ENCODE results near the gene GABRA4. TPM values are rescaled to one million over a fixed set of nuclear protein-coding genes. Genes with fewer than 3 reads are reported as not detected.

Gene GABRA4
- total and polyA plus RNA-seq, 12 donors = 2.4 to 57.1 (median 25.4) TPM

- no peak for TF ChIP-seq CTCF (IDR thresholded peaks at IDR 0.05)
- H3K9me3 ChIP-seq = peaks cover 0 to 7% (median 0%) of the 10 kb centered on the region in 11 donors
- peak overlapping the region in 1 of 10 donors; percentile 12 for H3K4me3 ChIP-seq
- H3K27ac ChIP-seq = peak overlapping the region in 5 of 10 donors; percentile 4 to 63 (median 49)
- peaks cover 0 to 15% (median 5%) of the 10 kb centered on the region in 9 donors for H3K4me1 ChIP-seq
- no peaks in the 10 kb centered on the region for H3K36me3 ChIP-seq
- DNase-seq (no peak), ATAC-seq (peak in 1 of 8 donors; percentile 9)
- intact Hi-C loops (cut with DNase I) = no loop called here
- H3K27me3 ChIP-seq = no peaks in the 10 kb centered on the region
These were observed 17.0 kb upstream of the GABRA4 start for GRCh38 chr4:47010347-47010911.

DNA sequence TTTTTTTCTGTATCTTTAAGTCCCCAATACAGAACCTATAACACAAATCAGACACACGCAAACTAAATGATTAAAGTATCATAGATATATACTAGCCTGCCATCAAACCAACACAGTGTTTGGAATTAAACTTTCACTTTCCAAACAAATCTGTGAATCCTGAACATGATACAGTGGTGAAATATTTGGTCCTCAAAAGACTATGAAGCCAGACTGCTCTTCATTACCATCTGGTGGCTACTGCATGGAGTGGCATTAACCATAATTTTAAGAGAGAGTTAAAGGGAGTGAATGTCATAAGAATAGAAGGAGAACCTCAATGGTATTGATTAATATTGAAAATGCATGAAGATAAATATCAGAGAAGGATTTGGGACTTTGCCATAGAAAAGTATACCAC, 9.2 kb upstream of the GABRA4 start:
- intact Hi-C loops (cut with DNase I) = loop anchor here in 4 of 10 donors (5.0 to 10.0 kb wide), 3 partner anchors 68 to 158 kb away; no protein-coding TSS in a partner anchor
- peak in 3 of 8 donors; percentile 55 to 65 (median 58) for ATAC-seq
- 66 to 70% methylated on average over 1 of the region's 1 CpG for WGBS, 2 donors

GRCh38 chr4:47000406-47000805, 7.0 kb upstream of the GABRA4 start:
- H3K9me3 ChIP-seq = no peaks in the 10 kb centered on the region
- DNase-seq = no peak
- H3K27me3 ChIP-seq = peaks cover 0 to 18% (median 0%) of the 10 kb centered on the region in 7 donors
- peak overlapping the region in 3 of 10 donors; percentile 38 to 61 (median 53) for H3K27ac ChIP-seq
- ATAC-seq = no peak
- no peak for TF ChIP-seq CTCF (IDR thresholded peaks at IDR 0.05)
- H3K4me1 ChIP-seq = peaks cover 0 to 9% (median 0%) of the 10 kb centered on the region in 9 donors
- intact Hi-C loops (cut with DNase I) = loop anchor here in 4 of 10 donors (5.0 to 10.0 kb wide), 3 partner anchors 66 to 156 kb away; no protein-coding TSS in a partner anchor
- no peaks in the 10 kb centered on the region for H3K36me3 ChIP-seq
- WGBS, 2 donors = 76 to 87% methylated on average over 1 of the region's 1 CpG
- no peak overlapping the region for H3K4me3 ChIP-seq

More for the DNA sequence above, 9.2 kb upstream of the GABRA4 start:
- no peak for DNase-seq
- H3K27ac ChIP-seq = no peak overlapping the region
- peaks cover 0 to 9% (median 0%) of the 10 kb centered on the region in 9 donors for H3K4me1 ChIP-seq
- no peak overlapping the region for H3K4me3 ChIP-seq
- peak in 8 of 9 donors; percentile 5 to 59 (median 44) for TF ChIP-seq CTCF (IDR thresholded peaks at IDR 0.05)
- no peaks in the 10 kb centered on the region for H3K36me3 ChIP-seq
- no peaks in the 10 kb centered on the region for H3K9me3 ChIP-seq
- H3K27me3 ChIP-seq = no peaks in the 10 kb centered on the region

DNA sequence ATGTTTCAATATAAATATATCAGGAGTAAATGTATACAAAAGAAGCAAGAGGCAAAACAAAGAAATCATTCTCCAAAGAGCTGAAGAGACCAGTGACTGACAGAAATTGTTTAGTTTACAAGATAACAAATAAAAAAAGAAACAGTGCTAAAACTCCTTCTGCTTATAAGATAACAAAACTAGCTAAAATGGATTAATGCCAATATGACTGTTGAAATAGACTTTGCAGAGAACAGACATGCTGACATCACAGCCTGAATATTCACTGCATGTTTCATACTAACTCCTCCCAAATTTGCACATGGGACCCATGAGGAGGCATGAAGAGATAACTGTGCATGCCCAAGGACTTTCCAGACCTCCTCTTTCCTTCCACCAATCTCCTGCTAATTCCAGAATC, 6.2 kb upstream of the GABRA4 start:
- peaks cover 0 to 27% (median 0%) of the 10 kb centered on the region in 7 donors for H3K27me3 ChIP-seq
- H3K27ac ChIP-seq = peak overlapping the region in 5 of 10 donors; percentile 28 to 61 (median 51)
- no peaks in the 10 kb centered on the region for H3K36me3 ChIP-seq
- TF ChIP-seq CTCF (IDR thresholded peaks at IDR 0.05) = no peak
- DNase-seq (no peak), ATAC-seq (peak in 4 of 8 donors; percentile 50 to 73 (median 64))
- peaks cover 0 to 9% (median 0%) of the 10 kb centered on the region in 9 donors for H3K4me1 ChIP-seq
- intact Hi-C loops (cut with DNase I) = loop anchor here in 2 of 10 donors (2.0 to 5.0 kb wide), 2 partner anchors 62 to 67 kb away; no protein-coding TSS in a partner anchor
- H3K9me3 ChIP-seq = no peaks in the 10 kb centered on the region
- H3K4me3 ChIP-seq = no peak overlapping the region
